Activated effector memory CD4-positive, alpha-beta T cell treated with anti-CD3 and anti-CD28 coated beads, Interleukin-2, amount 50 U/mL, for 16 hours (primary cell): ENCODE data around the gene ACAA1.

Experiments
- DNase-seq: peaks from one replicate; pipeline ENCODE4 v3.0.0-alpha.2; 2020

ACAA1 gene

DNA sequence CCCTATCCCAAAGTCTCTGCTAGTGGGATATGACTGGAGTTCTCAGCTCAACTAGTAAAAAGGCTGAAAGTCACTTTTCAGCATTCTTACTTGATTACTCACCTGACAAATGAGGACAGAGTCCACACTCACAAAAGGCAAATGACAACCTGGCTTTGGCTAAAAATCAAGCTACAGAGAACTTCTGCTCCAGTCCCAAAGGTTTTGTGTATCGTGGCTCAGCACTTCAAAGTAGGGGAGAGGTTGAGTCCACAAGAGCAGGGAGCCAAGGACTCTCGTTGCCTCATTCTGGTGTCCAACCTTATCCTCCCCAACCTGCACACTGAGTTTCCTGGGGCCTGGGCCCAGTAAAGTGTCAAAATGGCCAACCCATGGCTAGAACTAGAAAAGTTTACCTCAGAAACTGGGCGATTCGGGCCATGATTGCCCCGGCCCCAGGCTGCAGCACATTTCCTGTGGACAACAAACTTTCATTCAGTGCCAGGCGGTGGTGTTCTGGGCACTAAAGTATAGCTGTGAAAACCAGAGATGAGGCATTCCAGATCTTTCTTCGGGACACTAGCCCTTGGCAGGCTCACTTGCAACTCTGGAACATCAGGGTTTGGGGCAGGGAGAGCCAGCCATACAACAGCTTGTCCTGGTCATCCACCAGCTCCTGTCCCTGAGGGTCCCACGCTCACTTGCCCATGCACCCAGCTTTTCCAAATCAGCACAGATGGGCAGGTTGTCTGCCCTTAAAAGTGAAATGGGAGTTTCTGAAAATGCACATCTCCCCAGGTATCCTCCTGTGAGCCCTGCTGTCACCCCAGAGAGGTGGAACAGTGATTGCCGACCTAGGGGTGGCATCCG is 3.1 kb downstream of the ACAA1 start:
- peak; percentile 49 for DNase-seq

DNA sequence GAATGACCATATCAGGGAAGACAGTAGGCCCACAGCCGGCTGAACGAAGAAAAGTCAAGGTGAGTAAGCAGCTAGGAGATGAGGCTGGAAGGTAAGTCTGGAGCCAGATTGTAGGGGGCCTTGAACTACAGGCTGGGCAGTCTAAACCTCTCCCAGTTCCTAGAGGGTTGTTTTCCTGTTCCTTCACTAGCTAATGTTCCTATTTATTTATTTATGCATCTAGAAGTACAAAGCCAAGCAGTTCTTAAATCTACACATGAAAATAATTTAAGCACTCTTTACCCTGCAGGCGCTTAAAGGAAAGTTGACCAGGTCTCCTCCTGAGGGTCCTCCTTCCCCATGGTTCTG is 3.7 kb downstream of the ACAA1 start:
- DNase-seq, result no peak

DNA sequence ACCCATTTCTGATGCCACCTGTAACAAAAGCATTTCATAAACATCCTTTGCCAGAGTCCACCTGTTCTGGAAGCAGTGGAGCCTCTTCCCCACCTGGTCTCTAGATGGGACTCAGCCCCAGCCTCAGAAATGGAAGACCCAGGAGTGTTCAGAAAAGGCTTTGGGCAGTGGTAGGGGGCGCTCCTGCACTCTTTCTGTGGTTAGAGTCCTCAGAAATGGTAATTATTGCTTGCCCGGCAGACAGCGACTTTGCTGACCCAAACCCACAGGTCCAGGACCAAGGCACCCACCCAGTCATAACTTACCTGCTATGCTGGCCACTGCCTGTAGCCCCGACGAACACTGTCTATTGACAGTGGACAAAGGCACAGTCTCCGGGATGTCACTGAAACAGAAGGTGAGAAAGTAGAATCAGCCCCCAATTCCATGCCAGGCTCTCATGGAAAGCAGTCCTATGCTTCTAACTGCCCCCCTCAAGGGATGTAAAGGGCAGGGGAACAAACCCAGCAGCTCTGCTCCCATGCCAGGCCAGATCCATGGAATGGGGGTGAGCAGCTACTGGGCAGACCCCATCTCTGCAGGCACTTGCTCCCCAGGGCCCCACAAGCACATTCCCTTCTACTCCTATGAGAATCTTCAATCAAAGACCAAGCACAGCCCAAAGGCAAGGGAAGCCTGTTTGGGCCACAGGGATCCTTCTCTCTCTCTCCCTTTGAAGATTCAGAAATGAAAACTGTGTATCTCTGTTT is 5.1 kb downstream of the ACAA1 start:
- DNase-seq, result peak; percentile 69

DNA sequence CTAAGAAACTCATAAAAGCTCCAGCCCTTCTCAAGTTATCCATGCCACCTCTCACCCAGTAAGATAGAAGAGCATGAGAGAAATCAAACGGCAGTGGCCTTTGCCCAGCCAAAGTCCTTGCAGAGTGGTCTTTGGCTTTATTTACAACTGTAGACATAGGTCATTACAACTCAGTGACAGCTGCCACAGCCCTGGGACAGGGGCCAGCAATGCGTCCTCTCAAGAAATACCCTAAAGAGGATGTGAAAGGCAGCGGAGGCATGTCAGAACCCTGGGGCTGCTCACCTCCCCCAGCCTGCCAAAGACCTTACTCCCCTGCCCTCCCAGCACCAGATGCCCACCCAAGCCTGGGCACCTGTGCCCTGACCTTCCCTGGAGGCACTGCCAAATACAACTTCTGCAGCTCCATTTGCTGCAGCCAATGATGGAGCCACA is 6.3 kb downstream of the ACAA1 start:
- DNase-seq, result peak; percentile 51

DNA sequence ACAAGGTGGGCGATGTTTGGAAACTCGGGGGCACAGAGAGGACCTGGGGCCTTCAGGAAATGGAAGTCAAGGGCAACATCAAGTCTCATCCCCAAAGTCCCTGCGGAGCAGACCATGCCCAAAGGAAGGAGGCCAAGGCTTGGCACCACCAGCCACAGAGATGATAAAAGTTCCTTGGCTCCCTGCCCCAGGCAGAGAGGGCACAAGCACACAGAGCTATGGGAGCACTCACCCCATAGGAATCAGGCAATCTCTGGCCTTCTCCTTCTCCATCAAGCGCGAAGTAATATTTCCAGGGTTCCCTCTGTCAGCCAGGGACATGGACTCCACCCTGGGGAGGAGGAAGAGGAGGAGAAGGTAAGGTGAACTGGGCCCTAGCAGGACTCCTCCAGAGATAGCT is 7.9 kb downstream of the ACAA1 start:
- DNase-seq, result peak; percentile 38

DNA sequence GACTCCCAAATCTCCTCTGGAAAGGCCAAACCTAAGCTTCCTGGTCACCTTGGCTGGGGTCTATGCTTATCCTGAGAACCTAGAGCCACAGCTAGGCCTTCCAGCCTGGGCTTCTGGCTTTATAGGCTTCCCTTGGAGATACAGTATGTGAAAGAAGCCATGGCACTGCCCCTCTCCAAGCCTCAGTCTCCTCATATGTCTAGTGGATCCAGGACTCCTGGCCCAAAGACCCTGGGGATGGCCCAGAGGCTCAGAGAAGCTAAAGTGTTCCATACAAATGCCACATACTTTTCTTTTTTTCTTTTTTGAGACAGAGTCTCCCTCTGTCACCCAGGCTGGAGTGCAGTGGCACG is 8.6 kb downstream of the ACAA1 start:
- DNase-seq, result peak; percentile 4

DNA sequence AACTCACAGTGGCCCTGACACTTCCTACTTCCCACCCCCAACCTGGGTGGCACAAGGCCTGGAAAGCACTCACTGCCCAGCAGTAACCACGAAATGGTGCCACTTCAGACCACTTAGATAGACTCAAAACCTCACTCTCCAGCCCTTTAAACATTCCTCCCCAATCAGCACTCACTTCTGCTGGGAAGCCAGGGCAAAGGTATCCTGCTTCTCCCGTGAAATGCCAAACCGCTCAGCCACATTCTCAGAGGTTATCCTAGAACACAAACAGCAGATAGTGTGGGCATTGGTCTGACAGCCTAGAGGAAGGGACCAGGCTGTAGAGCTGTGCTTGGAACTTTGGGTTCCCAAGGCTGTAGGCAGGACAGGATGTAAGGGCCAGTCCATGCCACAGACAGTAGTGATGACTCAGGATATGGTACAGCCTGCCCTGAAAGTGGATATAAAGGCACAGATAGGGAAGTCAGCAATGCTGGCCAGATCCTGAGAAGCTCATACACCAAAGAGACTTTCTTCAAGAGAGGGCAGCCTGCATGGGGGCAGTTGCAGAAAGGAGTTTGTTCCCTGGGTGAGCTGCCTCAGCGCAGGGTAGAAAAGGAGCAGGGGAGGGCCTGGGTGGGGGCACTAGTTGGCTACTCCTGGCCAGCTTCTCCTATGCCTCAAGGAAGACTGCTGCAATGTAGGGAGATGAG is 9.2 kb downstream of the ACAA1 start:
- DNase-seq, result peak; percentile 14

DNA sequence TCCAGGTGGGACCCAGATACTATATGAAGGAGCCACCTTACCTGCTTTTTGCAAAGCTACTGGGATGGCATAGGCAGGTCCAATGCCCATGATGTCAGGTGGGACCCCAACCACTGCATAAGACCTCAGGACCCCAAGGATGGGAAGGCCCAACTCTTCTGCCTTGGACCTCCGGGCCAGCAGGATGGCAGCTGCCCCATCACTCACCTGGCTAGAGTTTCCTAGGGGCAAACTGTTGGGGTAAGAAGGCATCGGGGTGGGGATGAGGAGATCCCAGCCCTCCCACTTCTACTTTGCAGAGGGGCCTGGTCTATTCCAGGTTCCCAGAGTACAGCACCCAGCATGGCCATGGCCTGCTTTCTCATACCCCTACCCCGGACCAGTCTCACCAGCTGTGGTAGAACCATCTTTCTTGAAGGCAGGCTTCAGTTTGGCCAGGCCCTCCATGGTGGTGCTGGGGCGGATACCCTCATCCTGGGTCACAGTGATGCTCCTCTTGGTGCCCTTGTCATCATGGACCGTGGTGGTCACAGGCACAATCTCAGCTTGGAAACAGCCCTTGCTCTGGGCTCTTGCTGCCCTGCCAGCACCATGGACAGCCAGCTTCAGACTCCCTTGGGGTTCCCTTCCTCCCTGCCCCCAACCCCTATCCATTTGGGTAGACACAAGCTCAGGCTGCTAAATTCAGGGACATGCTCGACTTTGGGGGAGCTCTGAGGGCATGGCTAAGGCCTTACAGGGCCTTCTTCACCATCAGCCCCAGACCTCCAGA is 10.6 kb downstream of the ACAA1 start:
- DNase-seq, result no peak

DNA sequence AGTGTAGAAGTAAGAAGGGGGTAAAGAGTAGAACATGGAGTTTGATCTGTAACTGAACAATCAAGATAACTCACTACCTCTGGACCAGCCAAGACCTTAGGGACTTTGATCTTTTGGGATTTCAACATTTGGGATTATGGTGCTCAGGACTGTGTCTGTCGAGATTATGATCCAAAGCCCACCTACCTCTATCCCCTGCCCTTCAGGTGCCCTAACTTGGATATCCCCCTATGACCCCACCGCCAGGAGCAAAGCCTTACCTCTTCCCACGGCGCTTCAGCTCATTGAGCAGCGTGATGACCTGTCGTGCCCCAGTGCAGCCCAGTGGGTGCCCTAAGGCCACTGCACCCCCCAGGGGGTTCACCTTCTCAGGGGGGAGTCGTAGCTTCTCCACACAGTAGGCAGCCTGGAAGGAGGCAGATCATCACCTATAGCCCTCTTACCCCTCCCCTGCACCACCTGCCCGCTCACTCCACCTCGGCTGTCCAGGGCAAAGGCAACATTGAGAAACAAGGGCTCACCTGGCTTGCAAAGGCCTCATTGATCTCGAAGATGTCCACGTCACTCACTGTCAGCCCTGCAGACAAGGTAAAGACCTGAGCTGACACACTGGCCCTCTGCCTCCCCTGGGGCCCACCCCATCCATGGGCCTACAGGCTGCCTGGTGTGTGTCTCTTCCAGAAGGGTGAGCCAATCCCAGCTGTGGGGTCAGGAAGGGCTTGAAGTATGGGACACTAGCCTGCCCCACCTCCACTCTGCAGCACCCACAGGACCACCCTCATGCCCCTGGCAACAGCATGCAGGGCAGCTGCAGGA is 11.4 kb downstream of the ACAA1 start:
- DNase-seq, result peak; percentile 56

DNA sequence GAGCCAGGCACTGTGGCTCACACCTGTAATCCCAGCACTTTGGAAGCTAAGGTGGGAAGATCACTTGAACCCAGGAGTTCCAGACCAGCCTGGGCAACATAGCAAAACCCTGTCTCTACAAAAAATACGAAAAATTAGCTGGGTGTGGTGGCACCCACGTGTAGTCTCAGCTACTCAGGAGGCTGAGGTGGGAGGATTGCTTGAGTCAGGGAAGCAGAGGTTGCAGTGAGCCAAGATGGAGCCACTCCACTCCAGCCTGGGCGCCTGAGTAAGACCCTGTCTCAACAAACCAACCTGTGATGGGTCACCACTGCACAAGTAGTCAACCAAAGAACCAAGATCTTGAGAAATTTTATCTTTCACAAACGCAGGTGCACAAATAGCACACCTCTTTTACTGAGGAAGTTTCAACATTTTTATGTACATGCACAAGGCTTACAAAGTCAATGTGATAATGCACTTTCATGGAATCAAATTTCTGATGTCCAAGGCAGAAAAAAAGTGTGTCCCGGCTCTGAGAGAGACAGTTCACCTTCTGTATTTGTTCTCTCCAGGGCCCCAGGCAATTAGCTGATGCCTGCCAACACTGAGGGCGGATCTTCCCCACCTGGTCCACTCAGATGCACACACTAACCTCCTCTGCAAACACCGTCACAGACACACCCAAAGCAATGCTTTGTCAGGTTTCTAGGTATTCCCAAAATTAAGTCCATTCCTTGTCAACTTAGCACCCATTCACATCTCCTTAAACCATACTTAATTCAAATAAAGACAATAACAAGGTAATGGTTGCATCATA is 12.4 kb downstream of the ACAA1 start:
- no peak for DNase-seq

DNA sequence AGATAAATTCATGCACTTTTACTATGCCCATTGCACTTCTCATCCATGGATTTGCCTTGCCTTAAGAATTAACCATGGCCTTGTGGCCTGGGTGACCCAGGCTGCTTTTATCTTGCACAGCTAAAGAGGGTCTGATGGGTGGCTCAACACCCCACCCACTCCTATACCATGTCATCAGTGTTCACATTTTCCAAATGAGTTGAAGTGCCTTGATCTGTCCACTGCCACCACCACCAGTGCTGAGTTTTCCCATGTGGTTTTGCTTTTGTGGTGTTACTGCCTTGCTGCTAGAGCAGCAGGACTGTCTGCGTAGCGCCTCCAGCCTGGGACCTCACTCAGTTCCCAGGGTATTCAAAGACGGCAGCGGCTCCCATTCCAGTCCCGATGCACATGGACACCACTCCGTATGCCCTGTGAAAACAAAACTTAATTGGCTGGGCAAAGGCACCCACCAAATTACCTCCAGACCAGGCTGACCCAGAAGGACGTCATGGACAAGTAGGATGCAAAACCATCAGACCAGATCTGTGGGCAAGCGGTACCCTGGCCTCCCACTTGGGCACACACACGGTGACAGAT is 14.1 kb downstream of the ACAA1 start:
- peak; percentile 51 for DNase-seq

DNA sequence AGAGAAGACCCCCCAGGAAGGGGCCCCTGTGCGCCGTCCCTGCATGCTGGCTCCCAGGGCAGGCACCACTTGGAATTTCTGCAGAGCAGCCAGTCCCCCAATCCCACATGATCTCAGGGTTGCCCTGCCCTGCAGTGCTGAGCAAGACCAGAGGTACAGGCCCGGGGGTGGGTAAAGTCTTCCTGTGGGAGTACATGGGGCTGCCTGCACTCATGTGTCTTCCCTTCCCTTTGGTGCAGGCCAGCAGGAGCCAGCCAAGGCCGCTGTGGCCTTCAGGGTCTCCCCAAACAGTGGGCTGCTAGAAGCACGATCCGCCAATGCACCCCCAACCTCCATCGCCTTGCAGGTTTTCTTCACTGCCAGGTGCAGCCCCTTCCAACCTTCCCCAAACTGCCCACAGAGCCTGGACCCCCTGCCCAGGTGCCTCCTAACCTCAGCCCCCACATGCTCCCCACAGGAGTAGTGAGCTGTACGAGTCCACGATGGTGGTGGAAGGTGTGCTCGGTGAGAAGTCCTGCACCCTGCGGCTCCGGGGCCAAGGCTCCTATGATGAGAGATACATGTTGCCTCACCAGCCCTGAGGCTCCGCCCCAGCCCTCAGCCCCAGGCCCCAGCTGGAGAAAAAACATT is 15.0 kb downstream of the ACAA1 start:
- DNase-seq, result peak; percentile 56

DNA sequence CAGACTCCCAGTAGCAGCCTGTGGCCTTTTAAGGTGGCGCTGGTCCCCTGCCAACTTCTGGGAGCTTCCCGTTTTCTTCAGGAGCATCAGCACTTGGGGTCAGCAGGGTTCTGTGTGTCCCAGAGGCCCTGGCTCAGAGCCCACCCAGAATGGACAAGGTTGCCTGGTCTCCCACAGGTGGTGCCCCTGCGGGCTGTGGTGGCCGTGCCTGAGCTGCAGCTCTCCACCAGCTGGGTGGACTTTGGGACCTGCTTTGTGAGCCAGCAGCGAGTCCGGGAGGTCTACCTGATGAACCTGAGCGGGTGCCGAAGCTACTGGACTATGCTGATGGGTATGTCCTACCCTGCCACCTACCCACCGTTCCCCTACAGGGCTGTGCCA is 15.5 kb downstream of the ACAA1 start:
- no peak for DNase-seq

DNA sequence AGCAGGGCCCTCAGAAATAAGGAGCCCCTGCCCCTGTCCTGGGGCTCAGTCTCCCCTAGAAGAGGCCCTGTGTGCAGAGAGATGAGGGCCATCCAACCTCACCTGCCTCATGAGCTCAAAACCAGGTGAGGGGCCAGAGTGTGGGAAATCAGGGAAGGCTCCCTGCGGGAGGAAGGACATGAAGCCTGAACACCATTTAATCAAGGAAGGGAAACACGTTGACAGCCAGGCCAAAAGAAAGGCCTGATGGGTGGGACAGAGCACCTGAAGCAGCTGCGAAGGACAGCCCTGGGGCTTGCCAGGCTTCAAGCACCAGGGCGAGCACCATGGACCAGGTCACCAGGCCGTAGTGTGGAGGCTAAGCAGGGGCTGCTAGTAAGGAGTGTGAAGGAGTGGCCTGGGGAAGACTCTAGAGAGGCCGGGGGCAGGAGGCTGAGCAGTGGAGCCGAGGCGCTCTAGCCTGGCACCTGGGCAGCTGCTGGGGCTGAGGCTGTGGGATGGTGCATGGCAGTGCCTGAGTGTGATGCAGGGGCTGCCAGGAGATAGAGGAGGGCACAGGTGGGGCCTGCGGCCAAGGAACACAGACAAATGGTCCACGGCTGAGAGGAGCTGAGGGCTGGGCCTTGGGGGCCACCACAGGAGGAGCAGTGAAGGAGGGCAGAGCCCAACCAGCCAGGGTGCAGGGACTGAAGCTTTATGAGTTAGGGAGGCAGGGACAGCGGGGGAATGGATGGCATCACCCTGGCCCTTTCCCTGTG is 16.1 kb downstream of the ACAA1 start:
- DNase-seq, result peak; percentile 49

DNA sequence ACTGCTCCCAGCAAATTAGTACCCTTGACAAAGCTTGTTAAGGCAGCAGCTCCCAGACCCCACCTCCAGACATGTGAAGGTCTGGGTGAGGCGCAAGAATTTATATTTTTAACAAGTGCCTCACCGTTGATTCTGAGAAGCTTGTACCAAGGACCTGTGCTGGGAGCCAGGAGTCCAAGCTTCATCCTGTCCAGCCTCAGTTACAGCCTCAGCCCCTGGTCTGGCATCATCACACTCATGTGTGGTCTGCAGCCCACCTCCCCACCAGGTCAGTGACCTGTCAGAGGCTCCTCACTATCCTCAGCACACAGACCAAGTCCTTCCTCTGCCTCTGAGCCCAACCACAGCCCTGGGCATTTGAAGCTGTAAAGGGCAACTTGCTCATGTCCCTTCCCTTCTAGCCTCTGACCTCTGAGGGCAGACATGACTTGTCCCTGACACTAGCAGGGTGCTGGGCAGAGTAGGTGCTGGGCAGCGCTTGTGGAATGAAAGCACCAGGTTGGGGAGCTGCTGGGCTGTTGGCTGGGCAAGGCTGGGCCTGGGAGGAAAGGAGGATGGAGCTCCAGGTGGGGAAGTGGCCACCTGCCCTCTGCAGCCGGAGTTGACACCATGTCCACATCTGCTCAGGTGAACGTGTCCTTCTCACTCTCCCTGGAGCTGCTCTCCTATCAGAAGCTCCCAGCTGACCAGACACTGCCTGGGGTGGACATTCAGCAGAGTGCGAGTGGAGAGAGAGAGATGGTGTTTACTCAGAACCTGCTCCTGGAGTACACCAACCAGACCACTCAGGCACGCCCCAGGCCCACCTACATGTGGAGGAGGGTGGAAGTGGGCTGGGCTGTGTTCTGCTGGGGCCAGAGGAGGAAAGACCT is 16.9 kb downstream of the ACAA1 start:
- peak; percentile 36 for DNase-seq

DNA sequence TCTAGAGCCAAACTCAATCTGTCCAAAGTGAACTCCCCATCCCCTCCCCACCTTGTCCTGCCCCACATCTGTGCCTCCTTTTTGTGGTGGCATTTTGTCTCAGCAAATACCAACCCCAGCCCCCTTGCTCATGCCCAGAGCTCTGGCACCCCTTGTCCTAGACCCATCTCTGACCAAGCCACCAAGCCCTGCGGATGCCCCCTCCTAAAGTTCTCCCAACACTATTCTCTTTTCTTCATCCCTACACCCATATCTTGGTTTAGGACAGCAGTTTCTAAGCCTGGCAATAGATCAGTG is 17.7 kb downstream of the ACAA1 start:
- no peak for DNase-seq

DNA sequence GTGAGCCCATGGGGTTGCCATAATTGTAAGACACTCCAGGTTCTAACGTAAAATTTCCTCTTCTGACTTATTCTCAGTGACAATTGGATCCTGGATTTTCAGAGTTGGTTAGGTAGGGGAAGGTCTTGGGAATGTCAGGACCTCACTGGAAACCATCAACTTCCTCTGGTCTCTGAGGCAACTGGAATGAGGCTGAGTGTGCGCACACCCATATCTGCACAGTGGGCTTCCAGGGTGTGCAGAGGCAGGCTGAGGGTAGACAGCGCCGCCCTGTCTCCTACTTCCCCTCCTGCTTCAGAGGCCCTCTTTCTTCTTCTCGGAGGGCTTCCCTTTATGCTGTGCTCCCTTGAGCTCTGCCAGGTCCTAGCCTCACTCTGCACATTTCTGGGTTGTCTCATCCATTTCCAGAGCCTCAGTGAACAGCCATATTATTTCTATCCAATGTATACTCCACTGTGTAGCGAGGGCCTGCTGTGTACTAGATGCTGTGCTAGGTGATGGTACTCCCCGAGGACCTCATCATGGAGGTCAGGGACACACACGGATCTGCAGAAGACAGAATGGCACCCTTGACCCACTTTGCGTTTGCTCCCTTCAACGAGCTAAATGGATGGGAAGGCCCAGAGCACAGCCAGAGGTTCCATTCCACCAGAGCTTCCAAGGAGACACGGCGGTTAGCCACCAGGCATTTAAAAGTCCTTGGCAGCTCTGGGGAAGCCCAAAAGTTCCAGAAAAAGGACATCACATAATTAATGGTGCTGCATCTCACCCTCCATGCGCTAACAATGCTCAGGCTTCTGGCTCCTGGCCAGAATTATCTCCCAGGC is 18.3 kb downstream of the ACAA1 start:
- peak; percentile 53 for DNase-seq
